NOMO-1 treated with dmso at 0.1 percent for 144 hours (cell line): ENCODE data around the gene ELMO3.

Experiments
- DNase-seq: peaks from one replicate; lab custom pipeline; 2025; ENCODE audit not compliant: unreplicated experiment; lab: John Stamatoyannopoulos, UW

ELMO3 gene

GRCh38 chr16:67193536-67193935 lies 5.4 kb upstream of the ELMO3 start:
- DNase-seq, result no peak

GRCh38 chr16:67194260-67194659 lies 4.7 kb upstream of the ELMO3 start:
- DNase-seq, result no peak

GRCh38 chr16:67195676-67196075 lies 3.3 kb upstream of the ELMO3 start:
- no peak for DNase-seq

GRCh38 chr16:67196881-67197280 lies 2.0 kb upstream of the ELMO3 start:
- no peak for DNase-seq

- DNase-seq, result no peak
Measured at GRCh38 chr16:67197704-67198103, 1.2 kb upstream of the ELMO3 start.

- DNase-seq, result no peak
Measured at GRCh38 chr16:67198238-67198734, 645 bp upstream of the ELMO3 start.

GRCh38 chr16:67199808-67200198 lies 872 bp downstream of the ELMO3 start:
- no peak for DNase-seq

GRCh38 chr16:67200491-67200890 lies 1.6 kb downstream of the ELMO3 start:
- no peak for DNase-seq

- DNase-seq, result no peak
Measured at GRCh38 chr16:67201411-67202345, 2.7 kb downstream of the ELMO3 start.

- no peak for DNase-seq
Measured at GRCh38 chr16:67202426-67202825, 3.5 kb downstream of the ELMO3 start.

GRCh38 chr16:67202956-67203493 lies 4.1 kb downstream of the ELMO3 start:
- DNase-seq, result no peak

GRCh38 chr16:67204076-67204475 lies 5.1 kb downstream of the ELMO3 start:
- no peak for DNase-seq

GRCh38 chr16:67206129-67206837 lies 7.4 kb downstream of the ELMO3 start:
- no peak for DNase-seq

GRCh38 chr16:67206838-67207248 lies 7.9 kb downstream of the ELMO3 start:
- DNase-seq, result no peak

- DNase-seq, result no peak
Measured at GRCh38 chr16:67207249-67208091, 8.5 kb downstream of the ELMO3 start.

GRCh38 chr16:67208154-67208896 lies 9.4 kb downstream of the ELMO3 start:
- no peak for DNase-seq

GRCh38 chr16:67209565-67209964 lies 10.6 kb downstream of the ELMO3 start:
- DNase-seq, result no peak

GRCh38 chr16:67210069-67210937 lies 11.4 kb downstream of the ELMO3 start:
- no peak for DNase-seq

- no peak for DNase-seq
Measured at GRCh38 chr16:67211674-67212073, 12.7 kb downstream of the ELMO3 start.
